Type B pancreatic cell (in vitro differentiated cells): ENCODE measurements around the gene HOXA2. TPM values are rescaled to one million over a fixed set of nuclear protein-coding genes. Genes with fewer than 3 reads are reported as not detected.
A peak's percentile ranks its signal among the peaks of the same experiment; 100 is the strongest.

Experiments
- DNase-seq: peaks from one replicate; pipeline ENCODE4 v3.0.0; 2021; ENCODE audit warnings: mixed read lengths; ENCODE audit not compliant: unreplicated experiment; ENCODE audit errors: extremely low spot score
- H3K27ac Mint-ChIP-seq: 2 replicates; pipeline ENCODE4 v1.8.0; 2021; ENCODE audit warnings: mild to moderate bottlenecking, mixed read lengths
- H3K27me3 Mint-ChIP-seq: 2 replicates; pipeline ENCODE4 v1.8.0; 2021; ENCODE audit warnings: mixed read lengths
- H3K36me3 Mint-ChIP-seq: 2 replicates; pipeline ENCODE4 v1.8.0; 2021; ENCODE audit warnings: mixed read lengths
- H3K4me1 Mint-ChIP-seq: one replicate; pipeline ENCODE4 v1.8.0; 2021; ENCODE audit warnings: mixed read lengths; ENCODE audit not compliant: unreplicated experiment
- H3K4me3 Mint-ChIP-seq: 2 replicates; pipeline ENCODE4 v1.8.0; 2021; ENCODE audit warnings: mild to moderate bottlenecking, mixed read lengths
- H3K9me3 Mint-ChIP-seq: 2 replicates; pipeline ENCODE4 v1.8.0; 2021; ENCODE audit warnings: mixed read lengths
- CTCF ChIP-seq: fragments of 200-600 bp; sonication (generic); conservative IDR thresholded peaks from 2 replicates; pipeline ENCODE4 v1.5.0; 2021; ENCODE audit warnings: antibody characterized with exemption, mild to moderate bottlenecking
- total RNA-seq: library from RNA; stranded (reverse); gene quantifications from 2 replicates; pipeline ENCODE4 v1.2.1, GENCODE V29; 2021; ENCODE audit warnings: low replicate concordance

HOXA2 gene
- total RNA-seq, 1 donor from 2014 or later, result 26.8 TPM

GRCh38 chr7:27091105-27091504 lies 11.4 kb downstream of the HOXA2 start:
- Mint-ChIP-seq H3K4me3 (peak overlapping the region; percentile 57), H3K36me3 (no peaks in the 10 kb centered on the region), H3K9me3 (no peaks in the 10 kb centered on the region), H3K27ac (peak overlapping the region; percentile 49), H3K27me3 (peaks cover 34% of the 10 kb centered on the region), H3K4me1 (peaks cover 50% of the 10 kb centered on the region)
- no peak for TF ChIP-seq CTCF
- no peak for DNase-seq

- peaks cover 10% of the 10 kb centered on the region for H3K27me3 Mint-ChIP-seq
- no peak for DNase-seq
- H3K27ac Mint-ChIP-seq, result no peak overlapping the region
- H3K9me3 Mint-ChIP-seq, result no peaks in the 10 kb centered on the region
- TF ChIP-seq CTCF, result no peak
- H3K36me3 Mint-ChIP-seq, result no peaks in the 10 kb centered on the region
- H3K4me1 Mint-ChIP-seq, result peaks cover 36% of the 10 kb centered on the region
- H3K4me3 Mint-ChIP-seq, result no peak overlapping the region
Observed at GRCh38 chr7:27088002-27088922, 14.2 kb downstream of the HOXA2 start.

- no peak for TF ChIP-seq CTCF
- no peaks in the 10 kb centered on the region for H3K9me3 Mint-ChIP-seq
- DNase-seq, result no peak
- no peak overlapping the region for H3K4me3 Mint-ChIP-seq
- no peak overlapping the region for H3K27ac Mint-ChIP-seq
- no peaks in the 10 kb centered on the region for H3K36me3 Mint-ChIP-seq
- peaks cover 12% of the 10 kb centered on the region for H3K4me1 Mint-ChIP-seq
- no peaks in the 10 kb centered on the region for H3K27me3 Mint-ChIP-seq
Observed at GRCh38 chr7:27083646-27084045, 18.8 kb downstream of the HOXA2 start.

- DNase-seq, result no peak
- TF ChIP-seq CTCF, result no peak
- Mint-ChIP-seq H3K36me3 (no peaks in the 10 kb centered on the region), H3K4me1 (peaks cover 12% of the 10 kb centered on the region), H3K9me3 (no peaks in the 10 kb centered on the region), H3K27ac (peak overlapping the region; percentile 91), H3K4me3 (no peak overlapping the region), H3K27me3 (no peaks in the 10 kb centered on the region)
Observed at GRCh38 chr7:27082171-27082570, 20.3 kb downstream of the HOXA2 start.

- peak overlapping the region; percentile 91 for H3K27ac Mint-ChIP-seq
- TF ChIP-seq CTCF, result no peak
- peaks cover 12% of the 10 kb centered on the region for H3K4me1 Mint-ChIP-seq
- peak overlapping the region; percentile 27 for H3K4me3 Mint-ChIP-seq
- no peaks in the 10 kb centered on the region for H3K36me3 Mint-ChIP-seq
- H3K9me3 Mint-ChIP-seq, result peaks cover 4% of the 10 kb centered on the region
- H3K27me3 Mint-ChIP-seq, result no peaks in the 10 kb centered on the region
- DNase-seq, result no peak
Observed at GRCh38 chr7:27080844-27081436, 21.5 kb downstream of the HOXA2 start.
